Natural killer cell (primary cell): ENCODE results near the gene CDK14. TPM values are rescaled to one million over a fixed set of nuclear protein-coding genes. Genes with fewer than 3 reads are reported as not detected.

Experiments used
- ATAC-seq, 3 donors: fragments of 150-1000 bp in 2 of 3; fragments of 200-7000 bp in 1 of 3; cut with Tn5 transposase; 1 replicate in 1 of 3; 2 replicates in 2 of 3; pipeline ENCODE4 v1.10.0; 2021; ENCODE audit warnings: mild to moderate bottlenecking in 2 of 3, moderate library complexity in 2 of 3
- DNase-seq, 2 donors: peaks; one replicate each; pipeline versions ENCODE4 v3.0.0 to v3.0.0-alpha.2; 2013 to 2021; ENCODE audit warnings: mixed read lengths in 1 of 2
- H3K27ac ChIP-seq: one replicate; pipeline ENCODE4 v1.5.1; 2013; ENCODE audit warnings: mild to moderate bottlenecking, low read length
- H3K27me3 ChIP-seq: one replicate; pipeline ENCODE4 v1.6.1; 2013; ENCODE audit warnings: low read length; ENCODE audit not compliant: control insufficient read depth, insufficient read depth
- H3K36me3 ChIP-seq: one replicate; pipeline ENCODE4 v1.6.1; 2013; ENCODE audit warnings: low read length; ENCODE audit not compliant: control insufficient read depth, insufficient read depth
- H3K4me1 ChIP-seq: one replicate; pipeline ENCODE4 v1.6.1; 2013; ENCODE audit warnings: low read length; ENCODE audit not compliant: control insufficient read depth, insufficient read depth
- H3K4me3 ChIP-seq: one replicate; pipeline ENCODE4 v1.5.1; 2013; ENCODE audit warnings: low read length
- H3K9me3 ChIP-seq: one replicate; pipeline ENCODE4 v1.6.1; 2013; ENCODE audit warnings: low read length; ENCODE audit not compliant: control insufficient read depth, insufficient read depth
- H3K27ac Mint-ChIP-seq, 2 donors: one replicate each; pipeline ENCODE4 v1.8.0; 2022; ENCODE audit warnings: mild to moderate bottlenecking in 2 of 2, mixed read lengths in 2 of 2, moderate library complexity in 1 of 2
- H3K27me3 Mint-ChIP-seq, 2 donors: one replicate each; pipeline ENCODE4 v1.8.0; 2022; ENCODE audit warnings: low read depth in 2 of 2, mixed read lengths in 2 of 2
- H3K36me3 Mint-ChIP-seq: one replicate; pipeline ENCODE4 v1.8.0; 2022; ENCODE audit warnings: mixed read lengths
- H3K4me1 Mint-ChIP-seq, 2 donors: one replicate each; pipeline ENCODE4 v1.8.0; 2022; ENCODE audit warnings: mixed read lengths in 2 of 2
- H3K4me3 Mint-ChIP-seq: one replicate; pipeline ENCODE4 v1.8.0; 2022; ENCODE audit warnings: mild to moderate bottlenecking, moderate library complexity, mixed read lengths
- H3K9me3 Mint-ChIP-seq, 2 donors: one replicate each; pipeline ENCODE4 v1.8.0; 2022; ENCODE audit warnings: mixed read lengths in 2 of 2
- CTCF ChIP-seq: fragments of 200-600 bp; IDR thresholded peaks from one replicate; pipeline ENCODE4 v1.8.0; 2022; ENCODE audit warnings: antibody characterized with exemption
- WGBS: methylation state at CpG from one replicate; pipeline ENCODE4 v1.1.7; 2013; ENCODE audit warnings: missing lambda C conversion rate; ENCODE audit not compliant: insufficient coverage; 5-methylcytosine and 5-hydroxymethylcytosine counted together
- intact Hi-C: fragments of 100-400 bp; cut with micrococcal nuclease; formaldehyde crosslinking; loops from one replicate; pipeline ENCODE4 v1.14.2; 2022
- total RNA-seq, 4 donors: library from RNA; stranded (reverse); fragments of 120-200 nt in 1 of 4; gene quantifications; one replicate each; pipeline versions ENCODE4 v1.2.3 to v1.2.4, GENCODE V29; 2013 to 2022

Gene CDK14
- total RNA-seq, 3 donors from 2014 or later (not counting 1 experiment from before 2014, with no cell fraction given) = 1.2 to 12.5 (median 1.9) TPM

GRCh38 chr7:91064052-91064451 lies 467.9 kb downstream of the CDK14 start:
- H3K4me1 ChIP-seq = no peaks in the 10 kb centered on the region
- ATAC-seq (no peak), DNase-seq (no peak)
- no peaks in the 10 kb centered on the region for H3K36me3 Mint-ChIP-seq
- no peaks in the 10 kb centered on the region for H3K4me1 Mint-ChIP-seq
- no peak overlapping the region for H3K4me3 Mint-ChIP-seq
- no peaks in the 10 kb centered on the region for H3K27me3 Mint-ChIP-seq
- H3K36me3 ChIP-seq = no peaks in the 10 kb centered on the region
- no peaks in the 10 kb centered on the region for H3K9me3 ChIP-seq
- H3K9me3 Mint-ChIP-seq = peaks cover 0 to 5% of the 10 kb centered on the region in 2 donors
- no peak overlapping the region for H3K27ac ChIP-seq
- no peak overlapping the region for H3K4me3 ChIP-seq
- no peak overlapping the region for H3K27ac Mint-ChIP-seq
- intact Hi-C loops = no loop called here
- WGBS = 81% methylated on average over 2 of the region's 2 CpGs
- H3K27me3 ChIP-seq = no peaks in the 10 kb centered on the region
- TF ChIP-seq CTCF = no peak

GRCh38 chr7:91064938-91065337 lies 468.8 kb downstream of the CDK14 start:
- 90% methylated on average over 1 of the region's 2 CpGs for WGBS
- Histone ChIP-seq H3K27ac (no peak overlapping the region), H3K36me3 (no peaks in the 10 kb centered on the region), H3K4me3 (no peak overlapping the region), H3K4me1 (no peaks in the 10 kb centered on the region), H3K27me3 (no peaks in the 10 kb centered on the region), H3K9me3 (no peaks in the 10 kb centered on the region)
- DNase-seq (no peak), ATAC-seq (no peak)
- Mint-ChIP-seq H3K36me3 (no peaks in the 10 kb centered on the region), H3K4me1 (no peaks in the 10 kb centered on the region), H3K27ac (no peak overlapping the region), H3K27me3 (no peaks in the 10 kb centered on the region), H3K4me3 (no peak overlapping the region), H3K9me3 (peaks cover 0 to 5% of the 10 kb centered on the region in 2 donors)
- no peak for TF ChIP-seq CTCF
- intact Hi-C loops = no loop called here

GRCh38 chr7:91066627-91067026 lies 470.5 kb downstream of the CDK14 start:
- TF ChIP-seq CTCF = no peak
- H3K27me3 Mint-ChIP-seq = no peaks in the 10 kb centered on the region
- 88% methylated on average over 4 of the region's 4 CpGs for WGBS
- no peak overlapping the region for H3K27ac Mint-ChIP-seq
- DNase-seq (no peak), ATAC-seq (no peak)
- no peaks in the 10 kb centered on the region for H3K36me3 Mint-ChIP-seq
- no peak overlapping the region for H3K4me3 ChIP-seq
- H3K4me3 Mint-ChIP-seq = no peak overlapping the region
- no peaks in the 10 kb centered on the region for H3K4me1 Mint-ChIP-seq
- no peaks in the 10 kb centered on the region for H3K9me3 ChIP-seq
- H3K27me3 ChIP-seq = no peaks in the 10 kb centered on the region
- intact Hi-C loops = no loop called here
- H3K27ac ChIP-seq = no peak overlapping the region
- H3K36me3 ChIP-seq = no peaks in the 10 kb centered on the region
- no peaks in the 10 kb centered on the region for H3K4me1 ChIP-seq
- H3K9me3 Mint-ChIP-seq = peaks cover 2 to 3% of the 10 kb centered on the region in 2 donors

GRCh38 chr7:91067242-91067641 lies 471.1 kb downstream of the CDK14 start:
- Histone ChIP-seq H3K4me1 (no peaks in the 10 kb centered on the region), H3K36me3 (no peaks in the 10 kb centered on the region), H3K27ac (no peak overlapping the region), H3K27me3 (no peaks in the 10 kb centered on the region), H3K9me3 (no peaks in the 10 kb centered on the region), H3K4me3 (no peak overlapping the region)
- H3K36me3 Mint-ChIP-seq = no peaks in the 10 kb centered on the region
- no peak overlapping the region for H3K27ac Mint-ChIP-seq
- no peak for DNase-seq
- no peak for TF ChIP-seq CTCF
- ATAC-seq = no peak
- peaks cover 2 to 3% of the 10 kb centered on the region in 2 donors for H3K9me3 Mint-ChIP-seq
- no peak overlapping the region for H3K4me3 Mint-ChIP-seq
- intact Hi-C loops = no loop called here
- no peaks in the 10 kb centered on the region for H3K27me3 Mint-ChIP-seq
- H3K4me1 Mint-ChIP-seq = no peaks in the 10 kb centered on the region
- 80% methylated on average over 3 of the region's 3 CpGs for WGBS
